Stomach smooth muscle (tissue), 2 donors: ENCODE results near the gene BCL2L15.

Experiments
- H3K27ac ChIP-seq: one replicate; pipeline ENCODE4 v1.7.0; 2013; ENCODE audit warnings: mild to moderate bottlenecking, low read length, inconsistent platforms
- H3K27me3 ChIP-seq, 2 donors: one replicate each; pipeline ENCODE4 v1.7.0; 2013; ENCODE audit warnings: low read length in 2 of 2; ENCODE audit not compliant: insufficient read depth in 2 of 2, control insufficient read depth in 1 of 2
- H3K36me3 ChIP-seq, 2 donors: one replicate each; pipeline ENCODE4 v1.7.0; 2013; ENCODE audit warnings: low read length in 2 of 2; ENCODE audit not compliant: control insufficient read depth in 2 of 2, insufficient read depth in 2 of 2
- H3K4me1 ChIP-seq: one replicate; pipeline ENCODE4 v1.7.0; 2013; ENCODE audit warnings: low read length; ENCODE audit not compliant: control insufficient read depth, insufficient read depth
- H3K4me3 ChIP-seq, 2 donors: one replicate each; pipeline ENCODE4 v1.7.0; 2013; ENCODE audit warnings: low read length in 2 of 2
- H3K9ac ChIP-seq, 2 donors: one replicate each; pipeline ENCODE4 v1.7.0; 2013; ENCODE audit warnings: low read length in 2 of 2, mild to moderate bottlenecking in 1 of 2
- H3K9me3 ChIP-seq, 2 donors: one replicate each; pipeline ENCODE4 v1.7.0; 2013; ENCODE audit warnings: low read length in 2 of 2; ENCODE audit not compliant: control insufficient read depth in 2 of 2
- donor health status: healthy.
- donor health status: Pancreatic carcinoma.

The BCL2L15 gene

DNA sequence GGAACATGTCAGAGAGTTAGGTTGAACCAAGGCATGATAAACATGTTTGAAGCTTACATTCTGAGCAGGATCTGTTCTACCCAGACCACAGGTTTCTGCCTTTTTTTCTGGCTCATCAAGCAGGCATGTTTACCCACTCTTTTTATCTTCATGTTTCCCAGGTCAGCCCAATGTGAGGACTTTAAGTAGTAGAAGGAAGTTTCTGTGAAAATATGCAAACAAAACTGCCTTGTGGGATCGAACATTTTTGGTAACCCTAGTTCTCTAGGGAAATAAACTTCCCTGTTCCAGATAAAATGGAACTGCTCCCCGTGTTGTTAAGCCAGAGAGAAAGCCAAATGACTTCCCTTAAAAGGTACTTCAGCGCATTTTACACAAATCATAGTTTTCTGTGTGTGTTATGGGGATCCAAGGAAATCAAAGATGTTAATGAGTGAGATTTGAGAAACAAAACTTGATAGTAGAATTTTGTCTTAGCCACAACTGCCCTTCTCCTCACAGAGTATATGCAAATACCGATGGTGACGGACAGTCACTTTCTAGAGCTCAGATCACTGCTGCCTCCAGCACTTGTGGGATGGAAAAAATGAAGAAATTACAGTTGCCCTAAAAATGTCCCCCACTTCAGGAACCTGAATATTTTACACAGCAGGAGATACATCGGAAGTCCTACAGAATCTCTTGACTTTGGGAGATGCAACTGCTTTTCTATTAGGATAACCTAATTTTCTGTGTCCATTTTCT lies 41.0 kb upstream of the BCL2L15 start:
- no peaks in the 10 kb centered on the region for H3K27me3 ChIP-seq
- no peaks in the 10 kb centered on the region for H3K9me3 ChIP-seq
- H3K27ac ChIP-seq, result peak overlapping the region; percentile 97

DNA sequence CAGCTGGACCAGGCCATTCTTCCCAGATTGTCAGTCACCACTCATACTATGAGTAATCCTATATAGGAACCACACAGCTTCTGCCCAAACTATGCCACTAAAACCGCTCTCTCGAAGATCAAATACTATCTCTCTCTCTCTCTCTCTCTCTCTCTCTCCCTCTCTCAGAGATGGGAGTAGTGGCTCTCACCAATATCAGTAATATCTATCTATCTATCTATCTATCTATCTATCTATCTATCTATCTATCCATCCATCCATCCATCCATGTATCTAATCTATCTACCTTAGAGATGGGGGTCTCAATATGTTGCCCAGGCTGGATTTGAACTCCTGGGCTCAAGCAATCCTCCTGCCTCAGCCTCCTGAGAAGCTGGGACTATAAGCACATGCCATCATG lies 37.1 kb upstream of the BCL2L15 start:
- Histone ChIP-seq H3K9me3 (no peaks in the 10 kb centered on the region), H3K27ac (no peak overlapping the region), H3K4me3 (no peak overlapping the region), H3K9ac (no peak overlapping the region), H3K27me3 (no peaks in the 10 kb centered on the region), H3K4me1 (peaks cover 5% of the 10 kb centered on the region), H3K36me3 (no peaks in the 10 kb centered on the region)

More for the DNA sequence above, 41.0 kb upstream of the BCL2L15 start:
- peaks cover 8% of the 10 kb centered on the region for H3K4me1 ChIP-seq
- peak overlapping the region; percentile 97 to 98 for H3K4me3 ChIP-seq
- no peaks in the 10 kb centered on the region for H3K36me3 ChIP-seq
- H3K9ac ChIP-seq, result peak overlapping the region; percentile 97 to 98

DNA sequence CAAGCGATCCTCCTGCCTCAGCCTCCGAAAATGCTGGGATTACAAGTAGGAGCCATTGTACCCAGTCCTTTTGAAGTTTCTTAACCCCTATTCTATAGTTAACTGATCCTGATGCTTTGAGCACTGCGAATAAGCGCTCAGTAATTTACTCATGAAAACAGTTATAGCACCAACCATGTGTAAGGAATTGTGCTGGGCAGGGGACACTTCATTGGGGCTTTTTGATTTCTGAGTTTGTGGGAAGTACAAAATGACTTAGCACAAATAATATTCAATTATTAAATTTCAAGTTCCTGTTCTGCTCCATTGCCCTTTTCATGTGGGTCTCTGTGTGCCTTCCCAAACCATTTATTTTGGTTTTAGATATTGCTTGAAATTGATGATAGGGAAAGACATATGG lies 35.6 kb upstream of the BCL2L15 start:
- Histone ChIP-seq H3K4me3 (no peak overlapping the region), H3K27ac (no peak overlapping the region), H3K9ac (no peak overlapping the region), H3K4me1 (no peaks in the 10 kb centered on the region), H3K27me3 (no peaks in the 10 kb centered on the region), H3K9me3 (no peaks in the 10 kb centered on the region), H3K36me3 (no peaks in the 10 kb centered on the region)

DNA sequence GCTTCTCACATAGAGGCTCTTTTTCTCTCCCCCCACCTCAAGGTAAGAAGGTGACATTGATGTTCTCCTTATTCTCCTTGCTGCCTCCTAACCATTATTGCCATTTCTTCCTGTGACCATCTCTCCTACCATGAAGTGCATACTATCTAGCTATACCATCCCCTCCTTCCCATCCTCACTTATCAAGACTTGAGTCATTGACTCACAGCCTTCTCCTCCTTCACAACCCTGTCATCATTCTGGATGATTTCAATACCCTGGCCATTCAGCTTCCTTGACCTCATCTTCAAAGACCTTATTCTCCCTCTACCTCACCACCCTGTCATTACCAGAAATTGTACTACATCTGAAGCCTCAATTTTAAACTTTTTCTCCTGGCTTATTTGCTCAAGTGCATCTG lies 30.9 kb upstream of the BCL2L15 start:
- Histone ChIP-seq H3K9me3 (no peaks in the 10 kb centered on the region), H3K27ac (no peak overlapping the region), H3K36me3 (no peaks in the 10 kb centered on the region), H3K4me3 (no peak overlapping the region), H3K9ac (no peak overlapping the region), H3K27me3 (no peaks in the 10 kb centered on the region), H3K4me1 (peaks cover 2% of the 10 kb centered on the region)

DNA sequence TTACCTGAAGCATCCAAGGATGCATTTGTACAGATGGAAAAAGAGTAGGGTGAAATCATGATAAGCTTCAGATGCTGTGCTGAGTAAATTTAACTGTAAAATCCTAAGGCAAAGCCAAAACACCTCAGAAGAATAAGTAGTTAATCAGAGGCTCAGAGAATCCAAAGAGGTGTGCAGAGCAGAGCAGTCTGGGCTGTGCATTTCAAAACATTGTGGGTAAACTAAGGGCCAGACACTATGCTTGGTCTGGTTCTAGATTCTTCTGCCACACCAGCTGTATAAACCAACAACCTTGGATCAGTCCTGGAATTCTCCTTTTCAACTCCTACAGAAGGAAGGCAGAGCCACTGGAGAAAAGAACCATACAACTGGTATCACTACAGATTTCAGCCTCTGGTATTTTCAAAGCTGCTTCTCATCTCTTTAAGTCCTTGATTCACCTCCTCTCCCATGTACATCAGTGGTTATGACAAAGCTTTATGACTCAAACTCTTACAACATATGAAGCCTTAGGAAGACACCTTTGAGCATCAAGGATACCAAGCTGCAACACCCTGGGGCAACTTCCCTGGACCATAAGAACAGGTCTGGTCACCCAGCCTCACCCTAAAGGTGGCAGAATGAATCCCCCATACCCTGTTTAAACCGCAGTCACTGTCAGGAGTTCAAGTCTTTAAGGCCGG lies 30.2 kb upstream of the BCL2L15 start:
- Histone ChIP-seq H3K9ac (no peak overlapping the region), H3K36me3 (no peaks in the 10 kb centered on the region), H3K27ac (no peak overlapping the region), H3K27me3 (no peaks in the 10 kb centered on the region), H3K4me3 (no peak overlapping the region), H3K9me3 (no peaks in the 10 kb centered on the region), H3K4me1 (peaks cover 9% of the 10 kb centered on the region)

DNA sequence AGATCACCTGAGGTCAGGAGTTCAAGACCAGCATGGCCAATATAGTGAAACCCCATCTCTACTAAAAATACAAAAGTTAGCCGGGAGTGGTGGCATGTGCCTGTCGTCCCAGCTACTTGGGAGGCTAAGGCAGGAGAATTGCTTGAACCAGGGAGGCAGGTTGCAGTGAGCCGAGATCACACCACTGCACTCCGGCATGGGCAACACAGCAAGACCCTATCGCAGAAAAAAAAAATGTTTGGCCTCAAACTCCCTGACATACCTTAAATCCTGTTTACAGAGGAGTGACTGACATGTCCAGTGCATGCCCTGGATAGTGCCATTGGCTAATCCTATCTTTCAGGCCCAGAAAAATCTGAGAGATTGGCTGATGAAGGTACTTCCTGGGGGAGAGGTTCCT lies 29.6 kb upstream of the BCL2L15 start:
- no peak overlapping the region for H3K9ac ChIP-seq
- no peaks in the 10 kb centered on the region for H3K27me3 ChIP-seq
- no peak overlapping the region for H3K4me3 ChIP-seq
- H3K9me3 ChIP-seq, result no peaks in the 10 kb centered on the region
- H3K36me3 ChIP-seq, result no peaks in the 10 kb centered on the region
- H3K4me1 ChIP-seq, result peaks cover 13% of the 10 kb centered on the region
- no peak overlapping the region for H3K27ac ChIP-seq

DNA sequence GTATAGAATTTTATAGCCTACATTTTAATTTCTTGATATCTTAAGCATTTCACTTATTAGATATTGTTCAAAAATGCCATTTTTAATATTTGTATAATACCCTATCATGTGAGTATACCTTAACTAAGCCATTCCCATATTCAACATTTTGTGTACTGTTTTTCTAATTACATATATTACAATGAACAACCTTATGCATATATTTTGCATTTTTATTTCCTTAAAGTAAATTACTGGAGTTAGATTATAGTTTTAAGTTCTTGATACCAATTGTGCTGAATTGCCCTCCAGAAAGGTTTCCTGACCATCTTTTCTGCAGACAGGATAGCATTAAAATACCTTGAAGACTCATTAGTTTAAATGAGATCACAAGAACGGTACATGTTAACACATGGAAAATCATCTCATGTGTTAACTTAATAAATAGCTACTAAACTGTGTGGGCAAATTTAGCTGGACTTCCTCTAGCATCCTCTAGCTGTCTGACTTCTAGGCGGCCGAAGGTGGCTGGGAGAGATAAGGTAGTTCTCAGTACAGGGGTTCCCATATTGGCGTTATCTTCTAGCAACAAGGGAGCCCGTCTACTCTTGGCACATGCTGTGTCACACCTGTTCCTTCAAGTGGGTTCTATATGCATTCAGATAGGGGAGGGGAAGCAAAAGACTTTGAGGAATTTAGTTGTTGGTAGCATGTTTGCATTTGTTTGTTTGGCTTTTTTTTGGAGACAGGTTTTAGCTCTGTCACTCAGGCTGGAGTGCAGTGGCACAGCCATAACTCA lies 26.7 kb upstream of the BCL2L15 start:
- no peak overlapping the region for H3K27ac ChIP-seq
- H3K4me1 ChIP-seq, result peaks cover 13% of the 10 kb centered on the region
- no peak overlapping the region for H3K4me3 ChIP-seq
- peaks cover 12 to 13% of the 10 kb centered on the region in 2 donors for H3K36me3 ChIP-seq
- no peaks in the 10 kb centered on the region for H3K27me3 ChIP-seq
- no peak overlapping the region for H3K9ac ChIP-seq
- H3K9me3 ChIP-seq, result no peaks in the 10 kb centered on the region

DNA sequence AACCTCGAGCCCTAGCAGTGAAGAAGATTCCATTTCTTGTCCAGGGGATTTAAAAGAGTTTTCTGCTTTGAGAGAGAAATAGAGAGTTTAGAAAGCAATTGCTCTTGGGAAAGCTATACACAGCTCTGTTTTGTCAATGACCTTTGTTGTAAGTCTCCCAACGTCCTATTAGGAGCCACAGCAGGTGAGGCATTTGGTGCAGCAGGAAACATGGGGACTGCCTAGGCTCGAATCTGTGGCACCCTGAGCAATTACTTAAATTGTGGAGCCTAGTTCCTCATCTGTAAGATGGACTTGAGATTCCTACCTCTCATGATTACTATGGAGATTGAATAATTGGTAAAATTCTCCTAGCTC lies 25.9 kb upstream of the BCL2L15 start:
- H3K9ac ChIP-seq, result peak overlapping the region; percentile 41 to 47
- H3K36me3 ChIP-seq, result peaks cover 14 to 19% of the 10 kb centered on the region in 2 donors
- peak overlapping the region; percentile 75 for H3K27ac ChIP-seq
- no peaks in the 10 kb centered on the region for H3K27me3 ChIP-seq
- peak overlapping the region; percentile 27 to 55 for H3K4me3 ChIP-seq
- H3K4me1 ChIP-seq, result peaks cover 13% of the 10 kb centered on the region
- no peaks in the 10 kb centered on the region for H3K9me3 ChIP-seq

DNA sequence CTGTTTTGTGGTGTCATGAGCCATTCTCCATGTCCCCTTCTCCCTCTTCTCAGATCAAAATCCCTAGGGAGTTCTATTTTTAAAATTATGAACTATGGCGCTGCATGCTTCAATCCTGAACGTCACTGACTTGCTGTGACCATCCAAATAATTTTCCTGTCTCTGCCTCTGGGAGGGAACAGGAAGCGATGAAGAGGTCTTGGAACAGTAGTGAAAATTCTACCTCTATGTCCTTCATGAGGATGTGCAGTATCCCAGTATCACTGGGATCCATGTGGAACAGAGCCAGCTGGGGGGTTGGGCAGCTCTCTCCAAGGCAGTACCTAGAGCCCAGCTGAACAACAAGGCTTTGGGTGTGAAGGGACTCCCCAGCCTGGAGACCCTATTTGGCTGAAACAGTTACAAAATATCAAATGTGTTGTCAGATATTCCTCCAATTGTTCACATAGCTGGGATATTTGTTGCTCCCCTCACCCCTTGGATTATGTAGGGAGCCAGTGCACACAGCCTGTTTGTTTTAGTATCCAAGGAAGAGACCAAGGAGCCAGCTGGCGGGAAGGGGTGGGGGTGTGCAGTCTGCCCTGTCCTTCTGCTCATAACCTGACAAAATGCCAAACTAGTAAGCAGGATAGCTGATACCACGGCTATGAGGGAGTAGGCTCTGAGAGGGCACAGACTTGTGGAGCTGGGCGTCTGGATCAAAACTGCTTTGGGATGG lies 25.4 kb upstream of the BCL2L15 start:
- H3K27ac ChIP-seq, result peak overlapping the region; percentile 75
- H3K9me3 ChIP-seq, result no peaks in the 10 kb centered on the region
- peak overlapping the region; percentile 41 to 60 for H3K9ac ChIP-seq
- peak overlapping the region; percentile 27 to 55 for H3K4me3 ChIP-seq
- H3K27me3 ChIP-seq, result no peaks in the 10 kb centered on the region
- peaks cover 13% of the 10 kb centered on the region for H3K4me1 ChIP-seq
- H3K36me3 ChIP-seq, result peaks cover 14 to 24% of the 10 kb centered on the region in 2 donors

DNA sequence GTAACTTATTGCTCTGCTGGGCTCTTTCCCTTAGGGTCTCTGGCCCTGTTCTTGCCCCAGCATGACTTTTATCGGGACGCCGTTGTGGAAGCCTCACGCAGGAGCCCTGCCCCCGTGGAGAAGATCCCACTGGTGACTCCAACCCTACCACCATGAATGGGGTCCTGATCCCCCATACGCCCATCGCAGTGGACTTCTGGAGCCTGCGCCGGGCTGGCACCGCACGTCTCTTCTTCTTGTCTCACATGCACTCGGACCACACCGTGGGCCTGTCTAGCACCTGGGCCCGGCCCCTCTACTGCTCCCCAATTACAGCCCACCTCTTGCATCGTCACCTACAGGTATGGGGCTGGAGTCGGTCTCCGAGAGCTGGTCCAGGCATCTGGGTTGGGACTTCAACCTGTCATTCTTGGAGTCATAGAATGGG lies 18.1 kb upstream of the BCL2L15 start:
- Histone ChIP-seq H3K9me3 (no peaks in the 10 kb centered on the region), H3K27ac (peak overlapping the region; percentile 91), H3K36me3 (peaks cover 7 to 17% of the 10 kb centered on the region in 2 donors), H3K27me3 (no peaks in the 10 kb centered on the region), H3K4me3 (peak overlapping the region; percentile 91 to 99), H3K9ac (peak overlapping the region; percentile 78 to 91), H3K4me1 (peaks cover 9% of the 10 kb centered on the region)
